ENCODE results near the gene JAG1. TPM values are rescaled to one million over a fixed set of nuclear protein-coding genes. Genes with fewer than 3 reads are reported as not detected.

The JAG1 gene
- total RNA-seq, 2 donors from 2014 or later, result 66.5 to 102 TPM

DNA sequence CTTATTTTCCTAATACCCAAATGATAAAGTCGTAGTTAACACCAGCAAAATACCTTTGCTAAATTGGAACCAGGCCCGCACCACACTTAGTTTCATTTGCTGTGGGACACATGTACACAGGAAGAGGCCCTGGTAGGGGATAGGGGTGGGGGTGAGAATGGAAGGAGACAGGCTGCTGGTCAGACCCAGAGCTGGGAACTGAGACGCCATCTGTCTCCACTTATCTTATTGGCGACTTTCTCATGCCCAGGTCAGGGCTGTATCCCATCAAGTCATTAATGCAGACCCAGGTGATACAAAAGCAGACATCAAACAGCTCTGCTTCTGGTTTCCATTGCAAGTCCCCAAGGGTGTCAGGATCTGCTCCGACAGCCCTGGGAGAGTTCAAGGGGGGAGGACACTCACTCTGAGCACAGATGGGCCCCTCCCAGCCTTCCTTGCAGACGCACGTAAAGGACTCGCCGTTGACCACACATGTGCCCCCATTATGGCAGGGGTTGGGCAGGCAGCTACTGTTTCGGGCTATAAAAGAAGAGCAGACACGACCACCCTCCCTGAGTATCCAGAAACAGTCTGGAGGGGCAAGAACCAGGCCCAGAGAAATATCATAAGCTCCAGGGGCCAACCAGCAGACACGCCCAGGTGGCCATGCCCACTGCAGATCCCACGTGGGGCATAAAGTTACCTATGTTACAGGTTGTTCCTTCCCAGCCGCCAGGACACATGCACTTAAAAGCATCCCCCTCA, 29.2 kb downstream of the JAG1 start:
- Histone ChIP-seq H3K27ac (no peak overlapping the region), H3K9me3 (no peaks in the 10 kb centered on the region), H3K9ac (ENCODE audit: low read depth in 2 of 2, low read length in 2 of 2) (no peak overlapping the region), H3K4me3 (no peak overlapping the region), H3K36me3 (peaks cover 33% of the 10 kb centered on the region), H3K27me3 (no peaks in the 10 kb centered on the region), H3K4me1 (no peaks in the 10 kb centered on the region)
- TF ChIP-seq, protein P1, sequence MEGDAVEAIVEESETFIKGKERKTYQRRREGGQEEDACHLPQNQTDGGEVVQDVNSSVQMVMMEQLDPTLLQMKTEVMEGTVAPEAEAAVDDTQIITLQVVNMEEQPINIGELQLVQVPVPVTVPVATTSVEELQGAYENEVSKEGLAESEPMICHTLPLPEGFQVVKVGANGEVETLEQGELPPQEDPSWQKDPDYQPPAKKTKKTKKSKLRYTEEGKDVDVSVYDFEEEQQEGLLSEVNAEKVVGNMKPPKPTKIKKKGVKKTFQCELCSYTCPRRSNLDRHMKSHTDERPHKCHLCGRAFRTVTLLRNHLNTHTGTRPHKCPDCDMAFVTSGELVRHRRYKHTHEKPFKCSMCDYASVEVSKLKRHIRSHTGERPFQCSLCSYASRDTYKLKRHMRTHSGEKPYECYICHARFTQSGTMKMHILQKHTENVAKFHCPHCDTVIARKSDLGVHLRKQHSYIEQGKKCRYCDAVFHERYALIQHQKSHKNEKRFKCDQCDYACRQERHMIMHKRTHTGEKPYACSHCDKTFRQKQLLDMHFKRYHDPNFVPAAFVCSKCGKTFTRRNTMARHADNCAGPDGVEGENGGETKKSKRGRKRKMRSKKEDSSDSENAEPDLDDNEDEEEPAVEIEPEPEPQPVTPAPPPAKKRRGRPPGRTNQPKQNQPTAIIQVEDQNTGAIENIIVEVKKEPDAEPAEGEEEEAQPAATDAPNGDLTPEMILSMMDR (IDR thresholded peaks at IDR 0.05), result no peak
- intact Hi-C loops (cut with DNase I), result no loop called here
- no peak for DNase-seq

DNA sequence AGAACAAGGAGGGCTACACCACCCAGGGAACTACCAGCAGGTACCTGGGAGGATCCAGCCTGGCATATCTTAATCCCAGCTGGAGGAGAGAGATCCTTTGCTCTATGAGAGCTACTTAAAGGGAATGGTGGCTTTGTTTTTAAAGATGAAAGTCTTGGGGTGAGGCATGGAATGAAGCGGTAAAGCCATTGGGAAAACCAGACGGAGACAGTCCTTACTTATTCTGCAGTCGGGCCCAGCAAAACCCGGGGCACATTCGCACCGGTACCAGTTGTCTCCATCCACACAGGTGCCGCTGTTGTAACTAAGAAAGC, 30.3 kb downstream of the JAG1 start:
- TF ChIP-seq, protein P1 (IDR thresholded peaks at IDR 0.05), result no peak
- Histone ChIP-seq H3K4me1 (no peaks in the 10 kb centered on the region), H3K4me3 (no peak overlapping the region), H3K27ac (no peak overlapping the region), H3K36me3 (peaks cover 36% of the 10 kb centered on the region), H3K27me3 (no peaks in the 10 kb centered on the region), H3K9me3 (no peaks in the 10 kb centered on the region), H3K9ac (ENCODE audit: low read depth in 2 of 2, low read length in 2 of 2) (no peak overlapping the region)
- intact Hi-C loops (cut with DNase I), result no loop called here
- DNase-seq, result no peak

DNA sequence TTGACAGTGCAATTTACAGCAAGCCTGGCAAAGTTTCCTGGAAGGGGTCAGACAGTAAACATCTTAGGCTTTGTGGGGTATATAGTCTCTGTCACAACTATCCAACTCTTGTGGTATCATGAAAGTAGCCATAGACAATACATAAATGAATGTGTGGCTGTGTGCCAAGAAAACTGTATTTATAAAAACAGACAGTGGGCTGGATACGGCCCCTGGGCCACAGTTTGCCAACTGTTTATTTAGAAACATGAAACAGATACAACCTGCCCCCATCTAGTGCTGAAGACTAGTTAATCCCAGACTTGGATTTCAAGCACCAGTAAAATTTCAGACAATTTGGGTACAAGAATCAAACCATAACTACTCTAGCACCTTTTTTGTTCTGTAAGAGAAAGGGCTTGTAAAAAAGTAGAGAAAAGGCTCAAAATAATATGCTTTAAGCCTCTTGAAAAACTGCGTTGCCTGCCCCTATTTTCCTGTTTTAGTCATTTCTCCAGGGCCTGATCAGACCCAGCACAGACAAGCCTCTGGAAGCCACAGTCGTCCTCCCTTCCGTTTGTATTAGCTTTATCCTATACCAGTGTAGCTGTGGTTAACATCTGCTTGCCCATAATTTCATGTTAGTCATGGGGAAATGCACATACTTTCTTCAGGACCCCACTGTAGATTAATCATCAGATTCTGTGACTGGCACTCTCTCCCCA, 30.8 kb downstream of the JAG1 start:
- intact Hi-C loops (cut with DNase I), result no loop called here
- H3K36me3 ChIP-seq, result peaks cover 33% of the 10 kb centered on the region
- no peak overlapping the region for H3K27ac ChIP-seq
- TF ChIP-seq, protein P1 (IDR thresholded peaks at IDR 0.05), result no peak
- H3K4me3 ChIP-seq, result no peak overlapping the region
- no peaks in the 10 kb centered on the region for H3K4me1 ChIP-seq
- H3K9me3 ChIP-seq, result no peaks in the 10 kb centered on the region
- no peak overlapping the region for H3K9ac ChIP-seq (ENCODE audit: low read depth in 2 of 2, low read length in 2 of 2)
- no peaks in the 10 kb centered on the region for H3K27me3 ChIP-seq
- DNase-seq, result no peak

DNA sequence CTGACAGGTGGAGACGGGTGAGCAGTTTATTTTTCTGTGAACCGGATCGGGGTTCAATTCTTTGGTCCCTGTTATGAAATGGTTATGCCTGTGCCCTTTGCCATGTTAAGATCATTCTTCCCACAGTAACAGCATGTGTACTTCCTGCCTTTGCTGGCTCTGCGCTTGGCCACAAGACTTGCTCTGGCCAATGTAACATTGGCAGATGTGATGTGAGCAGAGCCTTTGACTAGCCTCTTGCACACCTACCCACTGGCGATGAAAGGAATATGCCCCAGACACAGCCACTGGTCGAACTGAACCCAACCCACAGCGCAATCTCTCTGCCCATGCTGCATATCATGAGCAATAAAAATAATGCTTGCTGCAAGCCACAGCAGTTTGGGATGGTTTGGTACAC, 31.9 kb downstream of the JAG1 start:
- no peak for DNase-seq
- no peak overlapping the region for H3K27ac ChIP-seq
- no peaks in the 10 kb centered on the region for H3K27me3 ChIP-seq
- H3K4me3 ChIP-seq, result no peak overlapping the region
- no peaks in the 10 kb centered on the region for H3K9me3 ChIP-seq
- H3K4me1 ChIP-seq, result peaks cover 7% of the 10 kb centered on the region
- intact Hi-C loops (cut with DNase I), result no loop called here
- TF ChIP-seq, protein P1 (IDR thresholded peaks at IDR 0.05), result no peak
- no peak overlapping the region for H3K9ac ChIP-seq (ENCODE audit: low read depth in 2 of 2, low read length in 2 of 2)
- H3K36me3 ChIP-seq, result peaks cover 33% of the 10 kb centered on the region

DNA sequence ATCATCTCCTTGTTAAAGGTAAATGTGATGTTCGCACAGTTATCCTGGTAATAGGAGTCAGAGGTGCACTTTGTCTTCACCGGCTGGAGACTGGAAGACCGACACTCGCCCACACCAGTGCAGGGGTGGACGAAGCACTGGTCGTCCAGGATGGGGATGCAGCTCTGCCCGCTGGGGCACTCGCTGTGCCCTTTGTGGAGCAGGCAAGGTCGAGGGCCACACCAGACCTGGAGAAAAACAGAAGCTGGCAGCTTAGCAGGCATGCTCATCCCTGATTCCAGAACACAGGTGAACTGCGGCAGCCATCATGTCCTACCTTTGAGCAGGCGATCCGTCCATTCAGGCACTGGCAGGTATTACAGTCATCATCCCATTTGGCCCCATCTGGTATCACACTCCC, 32.3 kb downstream of the JAG1 start:
- TF ChIP-seq, protein P1 (IDR thresholded peaks at IDR 0.05), result no peak
- intact Hi-C loops (cut with DNase I), result no loop called here
- Histone ChIP-seq H3K27ac (no peak overlapping the region), H3K9me3 (no peaks in the 10 kb centered on the region), H3K27me3 (no peaks in the 10 kb centered on the region), H3K4me1 (peaks cover 8% of the 10 kb centered on the region), H3K9ac (ENCODE audit: low read depth in 2 of 2, low read length in 2 of 2) (no peak overlapping the region), H3K4me3 (no peak overlapping the region), H3K36me3 (peaks cover 33% of the 10 kb centered on the region)
- no peak for DNase-seq

Data from colonic mucosa (tissue), 4 donors.